HG02938 (cell line): ENCODE data around the gene WDR7.
"Not testable (repeated sequence)": the region's sequence is repeated elsewhere in the genome, so short reads cannot be mapped to it uniquely, and the experiment has no call there.

ENCODE experiments used
- ATAC-seq: cut with Tn5 transposase; IDR thresholded peaks from one replicate; pipeline ENCODE4 v1.9.1; 2021; ENCODE audit warnings: mild to moderate bottlenecking, moderate library complexity; ENCODE audit not compliant: unreplicated experiment

Gene WDR7

DNA sequence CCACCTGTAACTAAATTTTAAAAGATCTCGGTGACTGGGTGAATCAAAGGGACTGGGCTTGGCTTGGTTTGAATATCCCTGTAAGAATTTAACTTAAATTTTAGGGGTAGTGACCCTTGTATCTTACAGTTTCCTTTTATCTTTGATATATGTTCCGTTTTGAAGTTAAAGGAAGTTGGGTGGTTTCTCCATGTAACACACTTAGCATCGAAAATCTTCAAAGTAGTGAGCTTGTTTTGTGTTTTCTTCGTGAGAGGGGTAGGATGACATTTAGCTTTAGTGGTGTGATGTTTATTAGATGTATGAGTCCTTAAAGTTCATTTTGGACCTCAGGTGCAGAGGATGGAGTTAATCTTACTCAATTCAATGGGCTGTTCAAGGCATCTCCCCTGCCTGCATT lies 1.6 kb downstream of the WDR7 start:
- no peak for ATAC-seq

DNA sequence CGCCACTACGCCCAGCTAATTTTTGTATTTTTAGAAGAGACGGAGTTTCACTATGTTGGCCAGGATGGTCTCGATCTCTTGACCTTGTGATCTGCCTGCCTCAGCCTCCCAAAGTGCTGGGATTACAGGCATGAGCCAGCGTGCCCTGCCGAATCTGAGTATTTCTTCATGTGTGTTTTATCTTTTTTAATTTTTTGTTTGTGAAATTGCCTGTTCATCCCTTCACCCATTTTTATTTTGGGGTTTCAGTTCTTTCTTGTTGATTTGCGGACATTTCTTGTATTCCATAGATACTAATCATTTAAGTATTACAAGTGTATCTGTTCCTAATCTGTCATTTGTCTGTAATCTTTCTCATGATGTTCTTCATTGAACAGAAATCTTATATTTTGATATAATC lies 3.1 kb downstream of the WDR7 start:
- ATAC-seq = not testable (repeated sequence)

DNA sequence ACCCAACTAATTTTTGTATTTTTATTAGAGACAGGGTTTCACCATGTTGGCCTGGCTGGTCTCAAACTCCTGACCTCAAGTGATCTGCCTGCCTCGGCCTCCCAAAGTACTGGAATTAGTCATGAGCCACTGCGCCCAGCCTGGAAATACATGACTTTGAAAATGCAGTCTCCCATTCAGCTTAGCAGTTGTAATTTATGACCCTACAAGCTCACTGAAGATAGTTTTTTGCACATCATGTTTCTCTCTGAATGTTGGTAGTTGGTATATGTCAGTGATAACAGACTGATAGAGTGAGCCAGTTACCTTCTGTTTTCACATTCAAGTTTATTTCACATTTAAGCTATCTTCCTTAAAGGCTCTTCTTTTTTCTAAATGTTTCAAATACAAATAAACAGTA lies 7.1 kb downstream of the WDR7 start:
- no peak for ATAC-seq

DNA sequence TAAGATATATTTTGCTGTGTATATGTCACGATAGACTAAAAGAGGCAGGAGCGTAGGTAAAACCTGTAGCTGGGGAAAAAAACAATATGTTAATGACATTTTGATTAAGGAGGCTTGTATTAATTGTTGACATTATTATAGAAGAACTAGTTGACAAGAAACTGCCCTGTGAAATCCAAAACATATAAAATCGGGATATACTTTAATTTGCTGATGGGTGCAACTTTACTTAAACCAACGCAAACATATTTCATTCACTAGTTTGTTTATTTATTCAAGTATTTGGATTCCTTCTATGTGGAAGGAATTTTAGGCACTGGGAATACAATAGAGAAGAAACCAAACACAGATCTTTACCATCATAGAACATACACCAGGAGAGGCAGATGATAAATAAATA lies 8.0 kb downstream of the WDR7 start:
- ATAC-seq = no peak

DNA sequence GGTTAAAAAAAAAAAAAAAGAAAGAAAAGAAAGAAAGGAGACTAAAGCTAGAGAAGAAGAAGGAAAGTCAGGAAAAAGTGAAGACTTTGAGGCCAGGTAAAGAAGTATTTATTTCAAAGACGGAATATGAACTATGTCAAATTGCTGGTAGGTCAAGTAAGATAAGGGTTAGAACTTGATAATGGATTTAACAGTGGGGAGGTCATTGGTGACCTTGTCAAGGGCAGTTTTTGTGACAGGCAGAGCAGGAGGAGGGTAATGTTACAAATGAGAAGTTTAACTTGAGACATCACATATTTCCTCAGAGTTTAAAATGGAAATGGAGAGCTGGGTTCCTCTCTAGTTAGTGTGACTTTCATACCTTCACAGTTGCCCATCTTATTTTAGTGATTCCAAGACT lies 9.5 kb downstream of the WDR7 start:
- no peak for ATAC-seq

DNA sequence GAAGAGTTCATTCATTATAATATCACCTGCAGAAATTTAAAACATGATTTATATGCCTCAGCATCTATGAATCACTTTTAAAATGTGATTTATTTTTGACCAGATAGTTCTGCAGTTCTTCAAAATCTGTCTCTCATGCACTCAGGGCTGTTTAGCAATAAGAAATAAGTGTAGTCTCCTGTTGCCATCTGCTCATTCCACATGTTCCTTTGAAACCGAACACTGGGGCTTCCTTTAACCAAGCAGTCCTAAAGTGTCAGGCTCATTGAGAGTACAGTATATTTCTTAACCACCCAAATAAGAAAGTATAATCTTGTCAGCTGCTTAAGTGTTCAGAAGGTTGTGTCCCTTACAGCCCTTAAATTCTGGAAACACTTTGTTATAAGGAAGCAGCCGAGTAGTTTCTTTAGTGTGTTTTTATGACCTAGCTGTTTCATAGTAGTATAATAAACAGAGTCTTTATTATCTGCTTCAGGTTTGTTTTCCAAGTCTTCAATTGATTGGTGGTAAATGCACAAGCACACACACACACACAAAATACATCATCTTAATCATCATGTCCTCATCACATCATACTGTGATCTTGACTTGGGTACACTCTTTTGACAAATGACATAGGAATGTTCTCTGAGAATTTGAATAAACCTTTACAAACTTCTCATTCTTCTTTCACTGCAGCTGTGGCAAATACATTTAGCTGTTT lies 10.4 kb downstream of the WDR7 start:
- no peak for ATAC-seq

DNA sequence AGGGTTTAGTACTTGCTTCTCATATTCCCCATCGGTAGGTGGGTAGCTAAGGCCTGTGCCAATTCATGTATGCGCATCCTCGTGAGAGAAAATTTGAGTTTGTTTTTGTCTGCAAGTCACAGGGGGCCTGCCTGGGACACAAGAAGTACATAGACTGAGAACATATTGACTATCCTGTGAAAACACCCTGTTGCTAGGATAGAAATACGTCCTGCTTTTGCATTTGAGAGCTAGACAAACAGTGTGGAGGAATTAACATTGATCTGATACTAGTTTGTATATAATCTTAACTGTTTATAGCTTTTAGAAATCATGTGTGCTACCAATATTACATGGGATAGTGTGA lies 10.9 kb downstream of the WDR7 start:
- no peak for ATAC-seq

DNA sequence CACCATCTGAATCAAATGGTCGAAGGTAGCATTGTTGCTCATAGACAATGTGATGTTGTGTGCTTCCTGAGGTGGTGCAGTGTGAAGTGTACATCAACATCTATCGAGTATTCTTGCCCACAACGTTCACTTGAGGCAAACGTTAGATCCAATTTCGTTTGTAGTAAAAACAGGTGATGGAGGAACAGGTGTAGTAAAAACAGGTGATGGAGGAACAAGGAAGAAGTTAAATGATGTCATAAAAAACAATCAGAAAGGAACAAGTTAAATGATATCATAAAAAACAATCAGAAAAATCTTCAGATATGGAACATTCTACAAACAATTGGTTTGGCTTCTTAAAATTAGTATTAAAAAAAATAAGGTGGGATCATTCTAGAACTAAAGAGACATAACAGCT lies 11.3 kb downstream of the WDR7 start:
- ATAC-seq = no peak

DNA sequence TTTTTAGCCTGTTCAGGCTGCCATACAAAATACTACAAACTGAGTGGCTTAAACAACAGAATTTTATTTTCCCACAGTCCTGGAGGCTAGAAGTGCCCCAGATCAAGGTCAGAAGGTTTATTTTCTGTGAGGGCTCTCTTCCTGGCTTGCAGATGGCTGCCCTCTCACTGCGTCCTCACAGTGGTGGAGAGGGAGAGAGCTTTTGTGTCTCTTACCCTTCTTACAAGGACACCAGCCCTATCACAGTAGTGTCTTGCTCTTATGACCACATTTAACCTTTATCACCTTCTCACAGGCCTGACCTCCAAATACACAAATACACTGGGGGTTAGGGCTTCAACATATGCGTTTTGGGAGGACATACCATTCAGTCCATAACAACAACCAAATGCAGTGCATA lies 11.7 kb downstream of the WDR7 start:
- ATAC-seq = no peak

DNA sequence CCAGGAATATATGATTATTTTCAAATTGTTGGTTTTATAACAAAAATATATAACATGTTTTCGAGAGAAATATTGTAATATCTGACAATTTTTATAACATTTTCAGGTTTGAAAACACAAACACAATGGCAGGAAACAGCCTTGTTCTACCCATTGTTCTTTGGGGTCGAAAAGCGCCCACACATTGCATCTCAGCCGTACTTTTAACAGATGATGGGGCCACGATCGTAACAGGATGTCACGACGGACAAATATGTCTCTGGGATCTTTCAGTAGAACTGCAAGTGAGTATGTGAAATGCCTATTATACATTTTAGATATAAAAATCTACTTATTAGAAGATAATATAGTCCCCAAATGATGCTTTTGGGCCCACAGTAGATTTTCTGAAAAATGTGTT lies 21.2 kb downstream of the WDR7 start:
- no peak for ATAC-seq

DNA sequence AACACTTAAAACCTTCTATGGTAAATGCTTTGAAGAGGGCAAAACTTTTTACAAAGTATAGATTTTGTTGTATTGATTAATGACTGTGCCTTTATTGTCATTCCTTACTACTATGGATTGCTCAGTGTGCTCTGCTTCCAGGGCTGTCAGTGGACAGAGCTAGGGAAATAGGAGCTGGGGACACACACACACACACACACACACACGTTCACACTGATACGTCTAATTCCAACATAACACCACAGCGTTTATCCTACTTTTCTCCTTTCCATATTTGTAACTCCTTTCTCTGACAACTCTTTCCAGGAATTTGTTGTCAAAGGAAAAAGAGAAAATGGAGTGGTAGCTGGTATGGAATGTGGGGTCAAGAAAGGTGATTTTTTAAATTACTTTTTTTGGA lies 21.8 kb downstream of the WDR7 start:
- no peak for ATAC-seq

DNA sequence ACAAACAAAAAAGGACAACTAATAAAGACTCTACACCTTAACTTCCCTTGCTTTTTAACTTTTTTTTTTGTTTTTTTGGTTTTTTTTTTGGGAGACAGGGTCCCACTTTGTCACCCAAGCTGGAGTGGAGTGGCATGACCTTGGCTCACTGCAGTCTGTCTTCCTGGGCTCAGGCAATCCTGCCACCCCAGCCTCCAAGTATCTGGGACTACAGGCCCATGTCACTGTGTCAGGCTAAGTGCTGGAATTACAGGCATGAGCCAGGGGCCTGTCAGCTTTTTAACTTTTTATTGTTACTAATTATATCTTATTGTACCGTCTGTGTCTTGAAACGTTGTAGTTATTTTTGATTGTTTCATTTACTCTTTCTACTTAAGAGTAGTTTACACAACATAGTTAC lies 25.5 kb downstream of the WDR7 start:
- ATAC-seq = no peak

DNA sequence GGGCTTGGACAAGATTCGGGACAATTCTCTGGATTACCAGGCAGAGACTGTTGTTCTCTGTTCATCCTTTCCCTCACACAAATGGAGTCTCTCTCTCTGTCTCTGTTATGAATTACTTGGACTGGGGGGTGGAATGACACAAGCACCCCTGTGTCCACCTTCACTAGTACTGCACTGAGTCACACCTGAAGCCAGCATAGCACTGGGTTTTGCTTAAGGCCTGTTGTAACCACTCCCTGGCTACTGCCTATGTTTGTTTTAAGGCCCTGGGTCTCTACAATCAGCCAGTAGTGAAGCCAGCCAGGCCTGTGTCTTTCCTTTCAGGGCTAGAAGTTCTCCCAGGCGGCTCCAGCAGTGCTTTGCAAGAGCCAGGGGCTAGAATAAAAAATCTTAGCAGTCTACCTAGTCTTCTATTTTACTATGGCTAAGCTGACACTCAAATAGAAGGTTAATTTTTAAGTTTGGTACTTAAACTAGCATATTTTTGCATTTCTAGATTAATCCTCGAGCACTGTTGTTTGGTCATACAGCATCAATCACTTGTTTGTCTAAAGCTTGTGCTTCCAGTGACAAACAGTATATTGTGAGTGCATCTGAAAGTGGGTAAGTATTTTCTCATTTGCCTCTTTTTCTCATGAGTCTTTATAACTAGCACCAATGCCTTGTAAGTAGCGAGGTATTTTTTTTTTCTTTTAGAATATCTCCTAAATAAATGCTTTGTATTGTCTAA lies 27.8 kb downstream of the WDR7 start:
- ATAC-seq = no peak

DNA sequence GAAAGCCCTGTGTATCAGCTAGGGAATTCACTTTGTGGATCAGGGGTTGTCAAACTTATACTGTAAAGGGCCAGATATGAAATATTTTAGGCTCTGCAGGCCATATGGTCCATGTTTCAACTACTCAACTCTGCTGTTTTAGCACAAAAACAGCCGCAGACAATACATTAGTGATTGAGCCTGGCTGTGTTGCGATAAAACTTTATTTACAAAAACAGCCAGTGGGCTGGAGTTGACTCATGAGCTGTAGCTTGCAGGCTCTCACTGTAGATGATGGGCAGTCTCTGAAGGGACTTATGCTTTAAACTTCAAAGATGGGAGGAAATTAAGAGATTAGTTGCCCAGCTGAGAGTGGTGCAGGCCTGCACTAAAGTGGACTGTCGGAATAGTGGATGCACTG lies 33.1 kb downstream of the WDR7 start:
- no peak for ATAC-seq

DNA sequence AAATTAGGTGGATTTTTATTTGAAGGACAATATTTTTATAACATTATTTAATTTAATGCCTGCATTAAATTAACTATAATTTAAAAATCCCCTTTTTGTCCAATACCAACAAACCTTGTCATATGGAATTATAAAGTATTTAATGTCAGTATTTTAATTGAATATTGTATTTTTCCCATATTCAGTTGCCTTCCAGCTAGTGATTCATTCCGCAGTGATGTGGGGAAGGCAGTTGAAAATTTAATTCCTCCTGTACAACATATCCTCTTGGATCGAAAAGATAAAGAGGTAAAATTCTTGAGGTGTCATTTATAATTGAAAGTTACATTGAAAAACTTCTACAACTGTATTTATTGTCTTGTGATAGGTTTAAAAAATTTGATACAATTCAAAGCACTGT lies 40.4 kb downstream of the WDR7 start:
- ATAC-seq = no peak

DNA sequence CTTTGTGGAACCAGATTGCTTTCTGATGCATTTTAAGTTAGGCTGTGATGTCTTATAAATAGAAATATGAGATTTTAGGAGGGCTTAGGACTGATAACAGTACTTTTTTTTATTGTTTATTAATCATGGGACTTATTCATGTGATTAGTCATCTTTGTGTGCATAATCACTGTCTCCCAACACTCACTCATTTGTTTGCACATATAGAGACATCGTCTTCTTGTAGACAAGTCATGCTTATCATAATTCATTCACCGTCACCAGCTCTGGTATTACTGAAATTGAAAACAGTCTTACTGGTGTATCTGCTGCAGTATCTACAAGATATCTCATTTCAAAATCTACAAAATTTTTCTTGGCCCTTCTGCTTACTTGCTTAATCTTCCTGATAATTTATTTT lies 45.8 kb downstream of the WDR7 start:
- ATAC-seq = no peak

DNA sequence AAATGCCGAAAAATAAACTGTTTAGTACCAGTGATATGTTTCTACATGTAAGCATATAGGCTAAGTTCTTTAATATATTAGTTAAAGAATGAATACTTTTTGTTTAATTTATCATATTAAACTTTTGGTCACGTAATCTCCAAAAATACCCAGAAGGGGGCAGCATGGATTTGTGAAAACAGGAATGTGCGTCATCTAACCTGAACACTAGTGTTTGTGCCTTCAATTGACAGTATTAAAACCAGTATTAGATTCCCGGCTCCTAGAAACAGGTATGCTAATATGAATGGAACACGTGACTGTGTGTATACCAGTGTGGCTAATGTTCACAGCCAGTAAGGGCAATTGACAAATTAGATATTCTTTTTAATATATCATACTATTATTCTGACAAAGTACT lies 51.8 kb downstream of the WDR7 start:
- ATAC-seq = no peak

DNA sequence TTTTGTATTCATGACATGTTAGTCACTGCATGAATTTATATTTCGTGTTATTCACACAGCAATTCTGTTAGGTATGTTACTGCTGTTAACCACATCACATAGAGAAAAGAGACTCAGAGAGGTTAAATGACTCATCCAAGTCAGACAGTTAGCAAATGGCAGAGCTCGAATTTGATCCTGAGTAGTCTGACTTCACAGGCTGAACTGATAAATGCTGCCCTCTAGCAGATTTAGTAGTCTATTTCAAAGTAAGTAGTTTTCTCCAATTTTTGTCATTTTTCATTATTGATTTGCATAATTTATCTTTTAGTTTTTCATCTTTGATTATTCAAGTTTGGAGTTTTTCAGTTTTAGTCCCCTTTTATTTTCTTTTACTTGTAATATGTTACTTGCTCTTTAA lies 58.3 kb downstream of the WDR7 start:
- peak; percentile 99 for ATAC-seq

DNA sequence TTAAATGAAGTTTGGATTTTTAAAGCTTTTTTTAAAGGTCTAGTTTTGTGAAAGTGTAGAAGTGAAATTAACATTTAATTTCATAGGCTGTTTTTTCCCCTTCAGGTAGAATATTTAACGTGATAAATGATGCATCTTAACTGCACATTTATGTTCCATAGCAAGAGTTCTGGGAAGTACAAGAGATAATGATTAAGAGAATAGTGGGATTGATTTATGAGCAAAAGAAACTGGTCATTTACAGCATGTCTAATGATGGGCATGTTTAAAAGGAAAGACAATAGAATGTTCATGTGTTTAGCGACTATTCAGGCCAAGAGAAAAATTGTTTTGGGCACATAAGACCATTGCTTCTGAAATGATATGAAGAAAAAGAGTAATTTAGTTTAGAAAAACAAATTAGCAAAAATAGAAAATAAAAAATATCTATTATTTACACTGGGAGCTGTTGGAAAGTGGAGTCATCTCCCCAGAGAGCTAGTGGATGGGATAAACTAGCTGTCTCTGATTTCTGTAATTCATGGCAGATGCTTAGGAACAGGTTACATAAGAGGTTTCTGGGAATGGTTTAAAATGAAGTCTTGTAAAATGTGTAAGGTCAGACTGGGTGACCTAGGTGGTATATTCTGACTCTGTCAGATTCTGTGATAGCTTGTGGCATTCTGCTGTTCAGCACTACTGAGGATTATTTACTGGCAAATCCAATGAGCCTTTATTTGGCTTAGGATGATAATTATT lies 60.7 kb downstream of the WDR7 start:
- ATAC-seq = no peak

DNA sequence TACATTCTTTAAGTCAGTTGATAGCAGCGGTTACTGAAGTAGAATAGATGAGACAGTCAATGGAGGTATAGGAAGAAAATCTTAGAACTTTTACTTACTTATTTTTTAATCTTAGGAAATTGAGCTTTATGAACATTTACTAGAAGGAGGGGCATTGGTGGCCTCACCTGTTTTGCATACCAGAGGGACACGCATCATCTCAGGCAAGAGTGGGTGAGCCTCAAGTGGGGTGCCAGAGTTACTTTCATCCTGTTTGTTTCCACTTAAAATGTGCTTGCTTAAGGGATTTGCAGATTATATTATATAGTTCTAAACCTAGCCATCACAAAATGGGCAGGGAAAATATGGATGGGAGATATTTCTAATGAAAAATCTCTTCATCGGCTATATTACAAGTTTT lies 61.6 kb downstream of the WDR7 start:
- ATAC-seq = no peak

DNA sequence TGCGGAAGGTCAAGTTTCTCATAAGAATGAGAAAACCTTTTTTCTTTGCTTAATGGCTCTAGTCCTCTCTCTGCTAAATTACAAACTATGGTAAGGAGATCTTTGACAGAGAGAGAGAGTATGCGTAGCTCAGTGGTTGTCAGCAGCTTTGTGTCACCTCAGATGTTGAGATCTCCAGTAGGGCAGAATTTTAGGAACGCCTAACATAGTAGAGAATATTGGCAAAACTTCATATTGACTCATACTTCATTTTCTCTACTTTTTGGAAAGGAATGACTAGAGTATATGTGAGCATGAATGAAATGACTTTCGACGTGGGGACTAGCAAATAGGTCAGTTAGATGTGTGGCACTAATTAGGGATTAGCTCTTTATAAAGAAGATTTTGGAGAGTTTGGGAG lies 64.0 kb downstream of the WDR7 start:
- ATAC-seq = no peak

DNA sequence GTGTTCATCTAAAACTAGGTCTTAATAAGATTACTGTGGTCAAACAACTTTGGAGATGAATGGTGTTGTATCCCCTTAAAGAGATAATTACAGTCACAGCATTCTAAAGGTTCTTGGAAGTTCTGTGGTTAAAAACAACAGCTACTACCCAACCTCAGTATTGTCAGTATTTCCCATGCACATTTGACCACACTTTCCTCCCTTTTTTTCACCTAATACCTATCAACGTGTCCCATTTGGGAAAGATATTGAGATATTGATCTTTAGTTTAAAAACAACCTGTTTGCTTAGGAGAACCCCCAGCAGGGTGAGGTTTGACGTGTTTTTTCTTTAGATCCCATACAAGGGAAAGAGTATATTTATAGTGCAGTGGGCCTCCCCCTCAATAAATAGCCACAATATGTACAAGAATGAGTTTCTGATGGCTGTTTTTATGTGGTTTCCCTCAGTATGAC lies 65.6 kb downstream of the WDR7 start:
- ATAC-seq = peak; percentile 61
